DMS153 treated with DMSO at 0.1 percent for 48 hours (cell line): ENCODE results near the gene CLIC3.

ENCODE experiments used
- DNase-seq: peaks from one replicate; lab custom pipeline; 2025; ENCODE audit not compliant: unreplicated experiment; lab: John Stamatoyannopoulos, UW

Gene CLIC3

DNA sequence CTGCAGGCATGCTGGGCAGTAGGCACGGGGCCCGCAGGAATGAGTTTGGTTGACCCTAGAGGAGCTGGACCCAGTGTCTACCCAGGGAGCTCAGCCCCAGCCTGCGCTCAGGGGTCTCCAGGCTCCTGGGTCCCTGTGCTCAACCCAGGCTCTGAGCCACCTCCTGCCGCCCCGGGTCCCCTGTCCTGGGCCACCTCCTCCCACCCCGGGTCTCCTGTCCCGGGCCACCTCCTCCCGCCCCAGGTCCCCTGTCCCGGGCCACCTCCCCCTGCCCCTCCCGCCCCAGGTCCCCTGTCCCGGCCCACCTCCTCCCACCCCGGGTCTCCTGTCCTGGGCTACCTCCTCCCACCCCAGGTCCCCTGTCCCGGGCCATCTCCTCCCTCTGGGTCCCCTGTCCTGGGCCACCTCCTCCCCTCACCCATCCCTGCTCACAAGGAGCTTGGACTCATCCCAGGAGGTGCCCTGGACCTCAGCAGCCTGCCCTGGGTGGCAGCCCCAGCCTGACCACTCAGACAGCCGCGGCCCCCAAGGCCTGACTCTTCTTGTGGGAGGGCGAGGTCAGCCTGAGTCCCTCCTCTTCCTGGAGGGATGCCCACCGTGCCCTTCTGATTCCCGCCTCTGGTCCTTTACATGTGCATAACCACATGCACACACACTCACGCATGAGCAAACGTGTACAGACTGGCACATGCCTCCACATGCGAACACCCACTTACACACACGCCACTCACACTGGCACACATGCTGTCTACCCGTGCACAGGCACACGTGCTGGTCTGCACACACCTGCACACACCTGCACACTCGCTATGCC is 41.9 kb downstream of the CLIC3 start:
- no peak for DNase-seq

DNA sequence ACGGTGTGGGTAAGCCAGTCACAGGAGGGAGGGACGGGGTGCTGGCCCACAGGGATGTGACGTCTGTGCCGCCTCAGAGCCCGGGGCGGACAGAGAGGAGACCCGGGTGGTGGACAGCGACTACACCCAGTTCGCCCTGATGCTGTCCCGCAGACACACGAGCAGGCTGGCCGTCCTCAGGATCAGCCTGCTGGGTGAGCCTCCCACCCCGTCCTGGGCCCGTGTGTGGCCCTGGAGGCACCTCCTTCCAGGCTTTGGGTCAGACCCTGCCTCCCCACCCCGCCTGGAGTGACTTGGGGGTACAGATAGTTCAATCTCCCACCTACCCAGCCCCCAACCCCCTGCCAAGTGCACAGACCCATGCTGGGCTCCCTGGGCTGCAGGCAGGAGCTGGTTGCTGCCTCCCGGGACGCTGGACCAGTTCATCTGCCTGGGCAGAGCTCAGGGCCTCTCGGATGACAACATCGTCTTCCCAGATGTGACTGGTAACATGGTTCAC is 42.5 kb downstream of the CLIC3 start:
- DNase-seq: no peak

DNA sequence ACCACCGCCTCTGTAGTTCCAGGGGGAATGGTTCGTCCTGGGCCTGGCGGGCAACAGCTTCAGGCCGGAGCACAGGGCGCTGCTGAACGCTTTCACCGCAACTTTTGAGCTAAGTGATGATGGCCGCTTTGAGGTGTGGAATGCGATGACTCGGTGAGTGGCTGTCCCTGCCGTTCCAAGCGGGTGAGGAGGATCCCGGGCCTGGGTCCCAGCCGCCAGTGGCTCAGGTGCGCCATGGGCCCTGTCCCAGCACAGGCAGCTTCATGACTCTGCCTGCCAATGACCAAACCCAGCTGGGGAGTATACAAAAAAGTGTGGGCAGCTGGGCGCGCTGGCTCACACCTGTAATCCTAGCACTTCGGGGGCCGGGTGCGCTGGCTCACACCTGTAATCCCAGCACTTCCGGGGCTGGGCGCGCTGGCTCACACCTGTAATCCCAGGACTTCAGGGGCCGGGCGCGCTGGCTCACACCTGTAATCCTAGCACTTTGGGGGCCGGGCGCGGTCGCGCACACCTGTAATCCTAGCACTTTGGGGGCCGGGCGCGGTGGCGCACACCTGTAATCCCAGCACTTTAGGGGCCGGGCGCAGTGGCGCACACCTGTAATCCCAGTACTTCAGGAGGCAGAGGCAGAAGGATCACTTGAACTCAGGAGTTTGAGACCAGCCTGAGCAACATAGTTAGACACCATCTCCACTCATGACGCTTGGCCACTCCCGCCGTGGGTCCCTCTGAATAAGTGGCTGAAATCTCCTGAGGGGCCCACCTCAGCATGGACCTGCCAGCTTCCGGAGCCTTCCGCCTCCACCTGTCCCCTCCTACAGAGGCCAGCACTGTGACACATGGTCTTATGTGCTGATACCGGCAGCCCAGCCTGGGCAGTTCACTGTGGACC is 43.2 kb downstream of the CLIC3 start:
- DNase-seq: no peak

DNA sequence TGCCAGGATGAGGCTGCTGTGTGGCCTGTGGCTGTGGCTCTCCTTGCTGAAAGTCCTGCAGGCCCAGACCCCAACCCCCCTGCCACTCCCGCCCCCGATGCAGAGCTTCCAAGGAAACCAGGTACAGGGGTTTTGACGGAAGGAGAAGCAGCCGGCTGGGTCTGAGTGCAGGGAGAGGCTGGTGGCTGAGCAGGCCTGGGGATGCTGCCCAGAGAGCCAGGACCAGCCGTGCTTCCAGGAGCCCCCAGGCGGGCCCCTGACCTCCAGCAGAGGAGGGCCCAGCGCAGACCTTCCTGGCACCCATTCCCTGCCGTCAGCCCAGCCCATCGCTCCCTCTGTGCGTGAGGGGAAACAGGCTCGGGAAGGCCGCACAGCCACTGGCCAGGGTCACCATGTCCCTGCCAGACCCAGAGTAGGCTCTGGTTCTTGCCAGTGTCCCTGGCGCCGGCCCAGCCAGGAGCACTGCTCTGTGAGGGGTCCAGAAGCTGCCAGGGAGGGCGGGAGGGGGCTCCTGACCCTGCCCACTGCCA is 44.0 kb downstream of the CLIC3 start:
- no peak for DNase-seq

DNA sequence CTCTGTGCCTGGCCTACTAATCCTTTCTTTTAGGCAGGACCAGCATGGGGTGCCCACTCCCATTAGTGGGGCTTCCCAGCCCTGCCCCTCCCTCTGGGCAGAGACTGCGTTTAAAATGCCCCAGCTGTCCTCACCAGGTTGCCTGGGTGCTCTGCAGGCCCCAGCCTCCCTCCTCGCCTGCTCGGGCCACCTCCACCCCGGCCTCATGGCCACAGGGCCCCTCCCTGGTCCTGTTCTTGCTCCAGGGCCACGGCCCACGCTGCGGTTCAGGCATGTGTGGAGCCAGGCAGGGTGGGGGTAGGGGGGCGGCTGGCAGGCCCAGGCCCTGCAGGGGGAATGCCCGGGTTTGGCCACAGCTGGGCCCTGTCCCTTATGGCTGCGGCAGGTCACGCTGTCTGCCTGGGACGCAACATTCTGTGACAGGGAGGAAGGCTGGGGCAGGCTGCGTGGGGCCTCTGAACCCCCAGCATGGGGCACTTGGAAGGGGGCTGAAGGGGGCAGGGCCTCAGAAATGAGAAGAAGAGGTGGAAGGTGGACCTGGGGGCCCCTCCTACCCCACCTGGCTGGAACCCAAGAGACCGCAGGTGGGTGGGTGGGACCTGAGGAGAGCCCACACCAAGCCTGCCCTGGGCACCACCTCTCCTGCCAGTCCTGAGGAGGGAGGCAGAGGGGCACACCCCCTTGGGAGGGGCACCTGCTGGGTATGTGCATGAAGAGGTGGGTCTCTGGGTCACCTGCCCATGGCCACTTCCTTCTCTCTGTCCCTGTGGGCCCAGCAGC is 44.6 kb downstream of the CLIC3 start, which contains the start of gene LCN12:
TSS of gene LCN12 (plus strand) at position 733 of the 780 bp plus-strand sequence. CDS start 55 bp downstream, outside the sequence.
- no peak for DNase-seq

DNA sequence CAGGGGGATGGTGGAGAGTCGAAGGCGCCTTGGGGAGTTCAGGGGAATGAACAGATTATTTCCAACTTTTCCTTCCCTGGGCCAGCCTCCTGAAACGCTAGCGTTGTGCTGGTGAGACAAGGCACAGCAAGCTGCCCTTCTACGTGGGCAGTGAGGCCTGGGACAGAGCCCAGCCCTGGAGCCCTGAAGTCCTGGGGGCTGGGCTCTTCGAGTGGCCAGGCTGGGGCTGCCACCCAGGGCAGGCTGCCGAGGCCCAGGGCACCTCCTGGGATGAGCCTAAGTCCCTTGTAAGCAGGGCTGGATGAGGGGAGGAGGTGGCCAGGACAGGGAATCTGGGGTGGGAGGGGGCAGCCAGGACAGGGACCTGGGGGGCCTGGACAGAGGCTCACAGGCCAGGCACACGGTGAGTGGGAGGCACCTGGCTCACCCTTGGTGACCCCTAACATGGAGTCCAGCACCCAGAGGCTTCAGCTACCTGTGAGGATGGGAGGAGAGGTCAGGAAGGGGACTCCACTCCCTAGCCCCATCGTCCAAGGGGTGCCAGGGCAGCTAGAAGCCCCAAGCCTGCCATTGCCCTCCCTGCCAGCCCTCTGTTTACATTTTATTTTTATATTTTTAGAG is 45.6 kb downstream of the CLIC3 start:
- DNase-seq: peak; percentile 7

DNA sequence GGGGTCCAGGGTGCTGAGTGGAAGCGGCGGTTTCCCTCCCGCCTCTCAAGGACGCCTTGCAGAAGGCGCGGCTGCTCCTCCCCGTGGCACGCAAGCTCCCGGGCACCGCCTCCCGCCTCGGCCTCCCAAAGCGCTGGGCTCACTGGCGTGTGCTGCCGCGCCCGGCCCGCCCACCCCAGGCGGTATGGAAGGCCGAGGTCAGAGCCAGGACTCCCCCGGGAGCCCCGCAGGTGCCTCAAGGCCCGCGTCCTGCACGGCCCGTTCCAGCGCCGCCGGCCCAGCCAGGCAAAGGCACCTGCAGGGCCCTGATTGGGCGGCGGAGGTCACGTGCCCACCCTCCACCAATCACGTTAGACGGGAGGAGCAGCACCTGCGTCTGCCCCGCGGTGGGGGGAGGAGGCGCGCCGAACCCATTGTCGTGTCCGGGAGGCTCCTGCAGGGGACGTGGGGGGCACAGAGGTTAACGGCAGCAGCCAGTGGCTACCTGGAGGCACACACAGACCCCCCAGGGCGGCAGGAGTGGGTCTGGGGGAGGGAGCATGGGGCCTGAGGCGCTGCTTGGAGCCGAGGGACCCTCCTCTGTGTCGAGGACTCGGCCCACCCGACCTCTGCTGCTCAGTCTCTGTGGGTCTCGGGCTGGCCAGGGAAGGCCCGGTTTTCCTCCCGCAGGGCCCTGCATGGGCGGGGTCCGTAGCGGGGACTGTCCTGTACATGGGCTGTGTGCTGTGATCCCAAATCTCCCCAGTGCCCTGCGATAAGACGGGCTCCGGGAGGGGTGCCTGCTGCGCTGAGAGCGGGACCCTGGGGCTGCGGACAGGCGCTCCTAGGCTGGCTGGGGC is 46.3 kb downstream of the CLIC3 start:
- DNase-seq: peak; percentile 84

DNA sequence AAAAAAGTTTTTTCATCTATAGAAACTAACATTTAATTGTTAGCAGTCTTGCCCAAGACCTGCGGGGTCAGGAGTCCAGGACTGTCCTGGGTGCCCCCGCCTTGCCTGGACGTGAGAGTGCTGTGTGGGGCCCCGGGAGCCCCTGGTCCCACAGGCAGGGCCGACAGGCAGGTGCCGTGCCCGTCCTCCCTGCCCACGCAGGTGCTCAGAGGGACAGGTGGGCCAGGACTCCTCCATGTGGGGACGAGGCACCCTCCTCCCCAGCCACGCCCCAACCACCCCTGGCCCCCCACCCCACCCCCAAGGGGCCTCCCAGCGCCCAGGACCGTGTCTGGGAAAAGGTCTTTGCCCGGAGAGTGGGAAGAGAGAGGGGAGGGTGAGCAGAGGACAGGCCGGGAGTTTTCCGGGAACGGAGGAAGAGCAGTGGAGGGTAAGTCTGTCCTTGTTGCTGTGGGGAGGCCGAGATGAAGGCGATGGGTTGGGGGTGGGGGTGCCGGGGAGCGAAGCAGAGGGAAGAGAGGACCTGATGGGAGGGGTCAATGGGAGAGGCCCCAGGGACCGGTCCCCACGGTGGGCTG is 47.0 kb downstream of the CLIC3 start:
- DNase-seq: no peak

DNA sequence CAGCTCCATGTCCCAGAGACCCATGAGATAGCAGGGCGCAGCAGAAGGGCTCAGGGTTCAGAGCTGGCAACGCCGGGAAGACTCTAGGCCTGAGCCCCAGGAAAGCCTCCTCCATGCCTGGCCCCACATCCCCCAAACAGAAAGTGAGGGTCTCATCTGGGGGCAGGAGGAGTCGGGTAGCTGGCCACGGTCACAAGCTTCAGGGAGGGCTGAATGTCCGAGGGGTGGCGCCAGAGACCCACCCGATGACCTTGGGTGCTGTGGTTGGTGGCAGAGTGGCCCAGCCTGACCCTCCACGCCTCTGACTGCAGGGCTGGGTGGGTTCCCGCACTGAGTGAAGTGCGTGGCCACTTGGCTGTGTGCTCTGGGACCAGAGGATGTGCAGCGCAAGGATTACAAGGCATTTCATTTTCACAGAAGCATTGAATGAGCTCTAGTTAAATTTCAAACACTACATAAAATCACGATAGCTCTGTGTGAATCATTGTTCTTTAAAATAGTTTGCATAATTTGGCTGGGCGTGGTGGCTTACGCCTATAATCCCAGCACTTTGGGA is 48.3 kb downstream of the CLIC3 start:
- DNase-seq: no peak

DNA sequence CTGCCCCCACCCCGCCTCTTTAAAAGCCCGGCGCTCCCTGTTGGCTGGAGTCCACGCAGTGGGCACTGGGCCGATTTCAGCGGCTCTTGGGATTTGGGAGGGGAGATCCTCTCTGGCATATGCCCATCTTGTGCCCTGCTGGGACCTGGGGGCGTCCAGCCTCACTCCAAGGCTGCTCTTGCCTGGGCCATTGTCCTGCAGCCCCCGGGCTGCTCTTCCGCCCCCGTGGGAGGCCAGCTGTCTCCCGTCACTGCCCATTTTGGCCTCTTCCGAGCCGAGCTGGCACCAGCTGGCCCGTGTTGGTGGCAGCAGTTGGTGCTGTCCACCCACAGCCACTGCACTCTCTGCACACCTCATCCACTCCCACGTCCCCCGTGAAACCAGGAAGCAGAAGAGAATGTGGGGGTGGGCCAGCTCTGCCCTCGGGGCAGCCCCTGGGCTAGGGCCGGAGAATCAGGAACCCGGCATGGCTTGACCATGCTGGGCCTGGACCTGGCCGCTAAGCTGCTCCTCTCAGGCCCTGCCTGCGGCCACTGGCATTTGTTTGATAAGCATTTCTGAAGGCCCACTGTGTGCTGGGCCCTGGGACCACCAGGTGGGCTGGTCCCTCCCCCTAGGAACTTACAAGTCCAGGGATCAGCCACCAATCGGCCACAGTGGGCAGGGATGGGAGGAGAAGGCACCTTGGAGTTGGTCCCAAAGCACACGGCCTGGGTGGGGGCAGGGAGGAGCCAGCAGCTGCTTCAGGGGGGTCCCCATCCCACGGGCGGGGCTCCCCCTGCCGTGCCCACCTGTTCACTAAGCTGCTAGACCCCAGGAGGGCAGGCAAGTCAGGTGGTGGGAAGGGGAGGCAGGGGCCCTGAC is 49.1 kb downstream of the CLIC3 start:
- DNase-seq: no peak

DNA sequence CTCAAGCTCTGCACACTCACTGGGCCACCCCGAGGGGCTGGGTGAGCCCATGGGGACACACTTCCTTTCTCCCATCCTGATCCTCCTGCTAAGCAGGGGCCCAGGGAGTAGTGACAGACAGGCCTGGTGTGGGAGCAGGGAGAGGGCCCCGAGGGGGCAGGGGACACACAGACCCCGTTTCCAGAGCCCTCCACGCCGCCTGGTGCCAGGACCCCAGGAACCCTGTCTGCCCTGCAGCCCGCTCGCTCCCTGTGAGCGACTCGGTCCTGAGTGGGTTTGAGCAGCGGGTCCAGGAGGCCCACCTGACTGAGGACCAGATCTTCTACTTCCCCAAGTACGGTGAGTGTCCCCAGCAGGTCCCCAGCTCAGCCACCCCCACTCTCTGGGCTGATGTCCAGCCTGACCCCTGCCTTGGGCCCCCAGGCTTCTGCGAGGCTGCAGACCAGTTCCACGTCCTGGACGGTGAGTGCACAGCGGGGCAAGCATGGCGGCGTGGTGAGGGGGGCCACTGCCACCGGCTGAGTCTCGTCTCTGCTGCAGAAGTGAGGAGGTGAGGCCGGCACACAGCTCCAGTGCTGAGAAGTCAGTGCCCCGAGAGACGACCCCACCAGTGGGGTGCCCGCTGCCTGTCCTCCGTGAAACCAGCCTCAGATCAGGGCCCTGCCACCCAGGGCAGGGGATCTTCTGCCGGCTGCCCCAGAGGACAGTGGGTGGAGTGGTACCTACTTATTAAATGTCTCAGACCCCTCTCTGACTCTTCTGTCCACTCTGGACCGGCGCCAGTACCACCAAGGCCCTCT is 49.9 kb downstream of the CLIC3 start:
- no peak for DNase-seq

DNA sequence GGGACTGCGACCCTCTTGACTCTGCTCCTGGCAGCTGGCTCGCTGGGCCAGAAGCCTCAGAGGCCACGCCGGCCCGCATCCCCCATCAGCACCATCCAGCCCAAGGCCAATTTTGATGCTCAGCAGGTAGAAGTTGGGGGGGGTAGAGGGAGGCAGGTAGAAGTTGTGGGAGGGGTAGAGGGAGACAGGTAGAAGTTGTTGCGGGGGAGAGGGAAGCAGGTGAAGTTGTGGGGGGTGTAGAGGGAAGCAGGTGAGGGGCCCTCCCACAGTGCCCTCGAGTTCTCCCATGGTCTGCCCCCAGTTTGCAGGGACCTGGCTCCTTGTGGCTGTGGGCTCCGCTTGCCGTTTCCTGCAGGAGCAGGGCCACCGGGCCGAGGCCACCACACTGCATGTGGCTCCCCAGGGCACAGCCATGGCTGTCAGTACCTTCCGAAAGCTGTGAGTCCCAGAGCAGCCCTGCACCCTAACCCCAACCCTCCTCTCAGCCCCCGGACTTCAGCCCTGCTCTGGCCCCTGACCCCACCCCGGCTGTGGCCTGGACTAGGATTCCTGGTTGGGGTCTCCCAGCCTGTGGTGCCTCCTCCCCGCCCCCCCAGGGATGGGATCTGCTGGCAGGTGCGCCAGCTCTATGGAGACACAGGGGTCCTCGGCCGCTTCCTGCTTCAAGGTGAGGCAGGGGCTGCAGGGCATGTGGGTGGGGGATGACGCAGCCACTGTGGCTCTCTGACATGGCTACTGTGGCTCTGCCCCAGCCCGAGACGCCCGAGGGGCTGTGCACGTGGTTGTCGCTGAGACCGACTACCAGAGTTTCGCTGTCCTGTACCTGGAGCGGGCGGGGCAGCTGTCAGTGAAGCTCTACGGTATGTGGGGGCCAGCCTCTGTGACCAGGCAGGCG is 50.8 kb downstream of the CLIC3 start:
- no peak for DNase-seq
